ENCODE measurements around the gene GALNT4.

GALNT4 gene

DNA sequence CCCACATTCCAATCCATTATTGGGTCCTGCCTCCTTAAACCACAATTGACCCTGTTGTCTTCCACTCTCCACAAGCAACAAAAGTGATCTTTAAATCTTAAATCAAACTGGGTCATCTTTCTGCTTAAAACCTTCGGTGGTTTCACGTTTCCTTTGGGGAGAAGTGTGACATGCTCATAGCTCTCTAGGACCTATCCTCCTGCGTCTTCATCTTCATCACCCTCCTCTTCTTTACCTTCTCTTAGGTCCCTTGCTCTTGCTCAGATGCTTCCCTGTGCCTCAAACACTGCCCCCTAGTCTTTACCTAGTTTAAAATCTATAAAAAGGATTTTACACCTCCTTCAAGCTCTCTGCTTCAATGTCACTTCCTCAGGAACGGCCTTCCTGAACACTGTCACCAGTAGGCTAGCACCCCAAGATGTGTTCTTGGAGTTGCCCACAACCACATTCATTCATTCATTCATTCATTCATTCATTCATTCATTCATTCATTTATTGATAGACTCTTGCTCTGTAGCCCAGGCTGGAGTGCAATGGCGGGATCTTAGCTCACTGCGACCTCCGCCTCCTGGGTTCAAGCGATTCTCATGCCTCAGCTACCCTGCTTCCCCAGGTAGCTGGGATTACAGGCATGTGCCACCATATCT lies 46.8 kb downstream of the GALNT4 start:
- in situ Hi-C loops (cut with HindIII; ENCODE audit: low pct_ligation_motif_present, low sequenced_read_pairs): no loop called here
- no peak for DNase-seq
- no peak overlapping the region for H3K4me3 ChIP-seq (ENCODE audit: low read depth, low read length)
- no peaks in the 10 kb centered on the region for H3K27me3 ChIP-seq (replicated peaks)
- H3K36me3 ChIP-seq (replicated peaks): no peaks in the 10 kb centered on the region
- no peak overlapping the region for H3K27ac ChIP-seq
- TF ChIP-seq, protein P1, sequence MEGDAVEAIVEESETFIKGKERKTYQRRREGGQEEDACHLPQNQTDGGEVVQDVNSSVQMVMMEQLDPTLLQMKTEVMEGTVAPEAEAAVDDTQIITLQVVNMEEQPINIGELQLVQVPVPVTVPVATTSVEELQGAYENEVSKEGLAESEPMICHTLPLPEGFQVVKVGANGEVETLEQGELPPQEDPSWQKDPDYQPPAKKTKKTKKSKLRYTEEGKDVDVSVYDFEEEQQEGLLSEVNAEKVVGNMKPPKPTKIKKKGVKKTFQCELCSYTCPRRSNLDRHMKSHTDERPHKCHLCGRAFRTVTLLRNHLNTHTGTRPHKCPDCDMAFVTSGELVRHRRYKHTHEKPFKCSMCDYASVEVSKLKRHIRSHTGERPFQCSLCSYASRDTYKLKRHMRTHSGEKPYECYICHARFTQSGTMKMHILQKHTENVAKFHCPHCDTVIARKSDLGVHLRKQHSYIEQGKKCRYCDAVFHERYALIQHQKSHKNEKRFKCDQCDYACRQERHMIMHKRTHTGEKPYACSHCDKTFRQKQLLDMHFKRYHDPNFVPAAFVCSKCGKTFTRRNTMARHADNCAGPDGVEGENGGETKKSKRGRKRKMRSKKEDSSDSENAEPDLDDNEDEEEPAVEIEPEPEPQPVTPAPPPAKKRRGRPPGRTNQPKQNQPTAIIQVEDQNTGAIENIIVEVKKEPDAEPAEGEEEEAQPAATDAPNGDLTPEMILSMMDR (IDR thresholded peaks at IDR 0.05; ENCODE audit: low read depth, low read length, missing control alignments): no peak

DNA sequence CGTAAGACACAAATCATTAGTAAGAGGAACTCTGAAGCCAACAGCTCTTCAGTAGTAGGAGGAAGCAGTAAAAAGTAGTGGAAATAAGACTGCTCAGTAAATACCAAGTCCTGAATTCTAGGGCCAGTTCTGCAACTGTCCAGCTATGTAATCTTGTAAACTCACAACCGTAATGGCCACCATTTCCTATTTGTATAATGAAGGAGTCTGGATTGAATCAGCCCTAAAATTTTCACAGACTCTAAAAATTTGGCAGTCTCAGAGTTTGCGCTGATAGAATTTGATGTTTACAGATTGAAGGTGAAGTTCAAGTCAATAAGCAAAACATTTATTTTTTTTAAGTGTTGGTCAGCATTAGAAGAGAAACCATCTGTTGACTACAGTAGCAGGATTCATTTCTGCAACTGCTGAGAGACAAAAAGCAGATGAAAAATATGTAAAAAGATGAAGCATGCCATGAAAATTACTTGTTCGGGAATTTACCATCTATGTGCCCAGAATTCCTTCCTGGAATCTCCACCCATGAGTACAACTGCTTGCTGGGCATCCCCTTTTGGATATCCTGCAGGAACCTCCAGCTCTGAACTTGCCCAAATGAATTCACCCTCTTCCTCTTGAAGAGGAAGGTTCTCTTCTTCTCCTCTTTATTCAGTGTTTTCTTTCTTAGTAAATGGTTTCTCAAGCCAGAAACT lies 47.5 kb downstream of the GALNT4 start:
- no peak overlapping the region for H3K4me3 ChIP-seq (ENCODE audit: low read depth, low read length)
- TF ChIP-seq, protein P1 (IDR thresholded peaks at IDR 0.05; ENCODE audit: low read depth, low read length, missing control alignments): no peak
- H3K27me3 ChIP-seq (replicated peaks): no peaks in the 10 kb centered on the region
- no peak for DNase-seq
- in situ Hi-C loops (cut with HindIII; ENCODE audit: low pct_ligation_motif_present, low sequenced_read_pairs): no loop called here
- H3K27ac ChIP-seq: no peak overlapping the region
- no peaks in the 10 kb centered on the region for H3K36me3 ChIP-seq (replicated peaks)

DNA sequence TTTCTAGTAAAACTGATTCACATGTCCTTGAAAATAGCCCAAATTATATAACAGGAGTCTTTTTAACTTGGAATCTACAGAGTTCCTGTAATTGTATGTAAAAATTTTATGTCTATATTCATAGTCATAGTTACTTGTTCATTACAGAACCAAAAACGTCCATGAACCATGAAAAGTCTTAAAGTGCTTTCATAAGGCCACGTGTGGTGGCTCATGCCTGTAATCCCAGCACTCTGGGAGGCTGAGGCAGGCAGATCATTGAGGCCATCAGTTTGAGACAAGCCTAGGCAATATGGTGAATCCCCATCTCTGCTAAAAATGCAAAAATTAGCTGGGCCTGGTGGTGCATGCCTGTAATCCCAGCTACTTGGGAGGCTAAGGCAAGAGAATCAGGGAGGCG lies 48.4 kb downstream of the GALNT4 start:
- TF ChIP-seq, protein P1 (IDR thresholded peaks at IDR 0.05; ENCODE audit: low read depth, low read length, missing control alignments): no peak
- Histone ChIP-seq H3K27ac (no peak overlapping the region), H3K27me3 (replicated peaks) (no peaks in the 10 kb centered on the region), H3K36me3 (replicated peaks) (no peaks in the 10 kb centered on the region), H3K4me3 (ENCODE audit: low read depth, low read length) (no peak overlapping the region)
- in situ Hi-C loops (cut with HindIII; ENCODE audit: low pct_ligation_motif_present, low sequenced_read_pairs): no loop called here
- no peak for DNase-seq

DNA sequence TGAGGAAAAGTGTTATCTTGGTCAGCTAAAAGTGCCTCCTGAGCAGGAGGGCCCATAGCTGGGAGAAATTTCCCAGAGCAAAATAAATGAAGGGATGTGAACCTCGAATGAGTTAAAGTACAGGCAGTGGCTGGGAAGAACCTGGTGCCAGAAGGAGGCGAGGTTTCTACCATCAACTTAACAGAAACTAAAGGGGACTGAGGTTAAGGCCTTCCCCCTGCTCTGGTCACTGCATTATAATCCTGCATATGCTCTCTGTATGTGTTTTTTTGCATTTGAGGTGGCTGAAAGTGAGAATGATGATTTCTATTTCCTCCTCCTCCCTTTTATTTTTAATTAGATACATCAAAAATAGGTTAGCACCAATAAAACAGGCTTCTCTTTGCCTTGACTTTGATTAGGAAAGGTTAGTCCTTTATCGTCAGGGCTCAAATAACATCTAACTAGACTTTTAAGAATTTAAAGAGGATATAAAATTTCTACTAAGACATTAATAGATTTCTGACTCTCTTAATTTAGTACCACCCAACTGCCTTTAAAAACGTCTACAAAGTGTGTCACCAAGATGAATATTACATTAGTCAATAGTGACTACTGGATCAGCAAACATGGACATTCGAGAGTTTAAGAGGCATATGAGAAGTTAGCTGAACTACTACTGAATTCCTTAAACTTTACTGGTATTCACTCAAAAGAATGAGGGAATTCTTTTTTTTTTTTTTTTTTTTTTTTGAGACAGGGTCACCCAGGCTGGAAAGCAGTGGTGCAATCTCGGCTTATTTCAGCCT lies 49.2 kb downstream of the GALNT4 start:
- TF ChIP-seq, protein P1 (IDR thresholded peaks at IDR 0.05; ENCODE audit: low read depth, low read length, missing control alignments): no peak
- no peak overlapping the region for H3K27ac ChIP-seq
- in situ Hi-C loops (cut with HindIII; ENCODE audit: low pct_ligation_motif_present, low sequenced_read_pairs): no loop called here
- H3K4me3 ChIP-seq (ENCODE audit: low read depth, low read length): no peak overlapping the region
- no peak for DNase-seq
- no peaks in the 10 kb centered on the region for H3K27me3 ChIP-seq (replicated peaks)
- no peaks in the 10 kb centered on the region for H3K36me3 ChIP-seq (replicated peaks)

DNA sequence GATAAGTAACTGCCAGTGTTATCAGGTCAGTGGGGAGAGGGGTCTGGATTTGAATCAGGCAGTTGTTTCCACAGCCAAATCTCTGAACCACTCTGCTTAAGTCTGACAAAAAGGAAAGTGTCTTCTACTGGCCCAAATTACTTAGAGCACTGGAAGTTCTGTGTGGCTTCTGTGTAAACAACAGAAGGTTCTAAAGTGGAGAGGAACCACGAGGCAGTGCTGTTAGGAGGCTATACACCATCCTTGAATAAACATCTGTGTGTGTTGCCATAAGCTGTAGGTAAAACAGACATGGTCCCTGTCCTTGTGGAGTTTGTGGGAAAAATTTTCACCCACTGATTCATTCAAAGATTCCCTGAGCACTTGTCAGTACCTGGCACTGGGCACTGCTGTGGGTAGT lies 50.0 kb downstream of the GALNT4 start:
- Histone ChIP-seq H3K27ac (no peak overlapping the region), H3K27me3 (replicated peaks) (no peaks in the 10 kb centered on the region), H3K4me3 (ENCODE audit: low read depth, low read length) (no peak overlapping the region), H3K36me3 (replicated peaks) (no peaks in the 10 kb centered on the region)
- in situ Hi-C loops (cut with HindIII; ENCODE audit: low pct_ligation_motif_present, low sequenced_read_pairs): loop anchor here (25.0 kb wide), 1 partner anchor 112 kb away; the partner anchor contains the start of gene DUSP6
- DNase-seq: no peak
- TF ChIP-seq, protein P1 (IDR thresholded peaks at IDR 0.05; ENCODE audit: low read depth, low read length, missing control alignments): no peak
